ENCODE data around the gene PHLDB3.
A peak's percentile ranks its signal among the peaks of the same experiment; 100 is the strongest.

The PHLDB3 gene

GRCh38 chr19:43504426-43505185 is at the start of gene PHLDB3:
TSS of gene PHLDB3 (minus strand) at chr19:43504746. CDS start at chr19:43504118, 628 bp downstream.
- TF ChIP-seq, protein P1, sequence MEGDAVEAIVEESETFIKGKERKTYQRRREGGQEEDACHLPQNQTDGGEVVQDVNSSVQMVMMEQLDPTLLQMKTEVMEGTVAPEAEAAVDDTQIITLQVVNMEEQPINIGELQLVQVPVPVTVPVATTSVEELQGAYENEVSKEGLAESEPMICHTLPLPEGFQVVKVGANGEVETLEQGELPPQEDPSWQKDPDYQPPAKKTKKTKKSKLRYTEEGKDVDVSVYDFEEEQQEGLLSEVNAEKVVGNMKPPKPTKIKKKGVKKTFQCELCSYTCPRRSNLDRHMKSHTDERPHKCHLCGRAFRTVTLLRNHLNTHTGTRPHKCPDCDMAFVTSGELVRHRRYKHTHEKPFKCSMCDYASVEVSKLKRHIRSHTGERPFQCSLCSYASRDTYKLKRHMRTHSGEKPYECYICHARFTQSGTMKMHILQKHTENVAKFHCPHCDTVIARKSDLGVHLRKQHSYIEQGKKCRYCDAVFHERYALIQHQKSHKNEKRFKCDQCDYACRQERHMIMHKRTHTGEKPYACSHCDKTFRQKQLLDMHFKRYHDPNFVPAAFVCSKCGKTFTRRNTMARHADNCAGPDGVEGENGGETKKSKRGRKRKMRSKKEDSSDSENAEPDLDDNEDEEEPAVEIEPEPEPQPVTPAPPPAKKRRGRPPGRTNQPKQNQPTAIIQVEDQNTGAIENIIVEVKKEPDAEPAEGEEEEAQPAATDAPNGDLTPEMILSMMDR (IDR thresholded peaks at IDR 0.05), result no peak
- Histone ChIP-seq H3K4me1 (peaks cover 6% of the 10 kb centered on the region), H3K4me3 (ENCODE audit: low read depth, low read length) (peak within 1 kb of the TSS; percentile 90), H3K9ac (peak within 1 kb of the TSS; percentile 32), H3K27ac (peak within 1 kb of the TSS; percentile 80), H3K27me3 (ENCODE audit: control insufficient read depth, insufficient read depth, low read length) (no peaks in the 10 kb centered on the region), H3K4me2 (ENCODE audit: low read length) (peak within 1 kb of the TSS; percentile 99), H3K79me2 (no peaks in the 10 kb centered on the region), H3K36me3 (ENCODE audit: control insufficient read depth, insufficient read depth, low read length) (no peaks in the 10 kb centered on the region), H3K9me3 (ENCODE audit: control insufficient read depth, low read length) (no peaks in the 10 kb centered on the region), H2AFZ (peak within 1 kb of the TSS; percentile 95)

- Histone ChIP-seq H3K9me3 (ENCODE audit: control insufficient read depth, low read length) (no peaks in the 10 kb centered on the region), H3K4me2 (ENCODE audit: low read length) (no peak overlapping the region), H3K36me3 (ENCODE audit: control insufficient read depth, insufficient read depth, low read length) (no peaks in the 10 kb centered on the region), H3K27me3 (ENCODE audit: control insufficient read depth, insufficient read depth, low read length) (no peaks in the 10 kb centered on the region), H3K79me2 (peaks cover 7% of the 10 kb centered on the region), H3K9ac (no peak overlapping the region), H3K27ac (no peak overlapping the region), H3K4me1 (no peaks in the 10 kb centered on the region), H3K4me3 (ENCODE audit: low read depth, low read length) (no peak overlapping the region), H2AFZ (no peak overlapping the region)
- TF ChIP-seq, protein P1 (IDR thresholded peaks at IDR 0.05), result no peak
These were observed 49.1 kb upstream of the PHLDB3 start for GRCh38 chr19:43553656-43554055.

GRCh38 chr19:43552616-43553015 is 48.1 kb upstream of the PHLDB3 start:
- Histone ChIP-seq H3K4me3 (ENCODE audit: low read depth, low read length) (no peak overlapping the region), H3K9me3 (ENCODE audit: control insufficient read depth, low read length) (no peaks in the 10 kb centered on the region), H3K27ac (no peak overlapping the region), H3K79me2 (peaks cover 7% of the 10 kb centered on the region), H3K27me3 (ENCODE audit: control insufficient read depth, insufficient read depth, low read length) (no peaks in the 10 kb centered on the region), H2AFZ (no peak overlapping the region), H3K4me1 (no peaks in the 10 kb centered on the region), H3K36me3 (ENCODE audit: control insufficient read depth, insufficient read depth, low read length) (no peaks in the 10 kb centered on the region), H3K4me2 (ENCODE audit: low read length) (no peak overlapping the region), H3K9ac (no peak overlapping the region)
- TF ChIP-seq, protein P1 (IDR thresholded peaks at IDR 0.05), result no peak

DNA sequence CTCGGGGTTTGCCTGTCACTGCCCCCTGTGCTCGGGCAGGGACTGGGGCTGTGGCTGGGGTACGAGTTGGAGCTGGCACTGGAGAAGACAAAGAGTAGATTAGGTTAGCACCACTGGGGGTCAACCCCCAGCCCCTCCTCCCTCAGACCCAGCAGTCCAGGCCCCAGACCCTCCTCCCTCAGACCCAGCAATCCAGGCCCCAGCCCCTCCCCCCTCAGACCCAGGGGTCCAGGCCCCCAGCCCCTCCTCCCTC is 47.6 kb upstream of the PHLDB3 start:
- Histone ChIP-seq H2AFZ (no peak overlapping the region), H3K27me3 (ENCODE audit: control insufficient read depth, insufficient read depth, low read length) (no peaks in the 10 kb centered on the region), H3K9ac (no peak overlapping the region), H3K9me3 (ENCODE audit: control insufficient read depth, low read length) (no peaks in the 10 kb centered on the region), H3K36me3 (ENCODE audit: control insufficient read depth, insufficient read depth, low read length) (no peaks in the 10 kb centered on the region), H3K27ac (no peak overlapping the region), H3K4me2 (ENCODE audit: low read length) (no peak overlapping the region), H3K4me3 (ENCODE audit: low read depth, low read length) (no peak overlapping the region), H3K79me2 (peaks cover 7% of the 10 kb centered on the region), H3K4me1 (no peaks in the 10 kb centered on the region)
- TF ChIP-seq, protein P1 (IDR thresholded peaks at IDR 0.05), result no peak
